BE2C (cell line): ENCODE measurements around the gene EPHA6.
"Not testable (repeated sequence)": the region's sequence is repeated elsewhere in the genome, so short reads cannot be mapped to it uniquely, and the experiment has no call there.

Experiments used
- DNase-seq: peaks from one replicate; pipeline ENCODE4 v3.0.0-alpha.2; 2020
- H3K27me3 ChIP-seq: fragments of 250-450 bp; sonication (Bioruptor Pico); 2 replicates; pipeline ENCODE4 v1.5.1; 2020; ENCODE audit warnings: mild to moderate bottlenecking
- H3K36me3 ChIP-seq: fragments of 250-450 bp; sonication (Bioruptor Pico); 2 replicates; pipeline ENCODE4 v1.5.1; 2020; ENCODE audit warnings: mild to moderate bottlenecking
- H3K4me1 ChIP-seq: fragments of 250-450 bp; sonication (Bioruptor Pico); 2 replicates; pipeline ENCODE4 v1.5.1; 2020
- H3K4me3 ChIP-seq: 2 replicates; pipeline ENCODE4 v1.5.1; 2011; ENCODE audit warnings: low read depth, low read length
- H3K9me3 ChIP-seq: fragments of 250-450 bp; sonication (Bioruptor Pico); 2 replicates; pipeline ENCODE4 v1.5.1; 2020
- CTCF ChIP-seq: IDR thresholded peaks from 2 replicates; pipeline ENCODE4 v1.5.1; 2012; ENCODE audit warnings: mild to moderate bottlenecking, low read depth, low read length

The EPHA6 gene

GRCh38 chr3:97610626-97611025 is 796.2 kb downstream of the EPHA6 start:
- H3K4me3 ChIP-seq, result no peak overlapping the region

GRCh38 chr3:97612632-97613031 is 798.2 kb downstream of the EPHA6 start:
- Histone ChIP-seq H3K36me3 (no peaks in the 10 kb centered on the region), H3K4me3 (no peak overlapping the region), H3K9me3 (no peaks in the 10 kb centered on the region), H3K4me1 (peaks cover 13% of the 10 kb centered on the region), H3K27me3 (no peaks in the 10 kb centered on the region)
- TF ChIP-seq CTCF, result no peak
- no peak for DNase-seq

More at GRCh38 chr3:97610626-97611025, 796.2 kb downstream of the EPHA6 start:
- Histone ChIP-seq H3K4me1 (peaks cover 13% of the 10 kb centered on the region), H3K27me3 (no peaks in the 10 kb centered on the region), H3K36me3 (no peaks in the 10 kb centered on the region), H3K9me3 (no peaks in the 10 kb centered on the region)
- TF ChIP-seq CTCF, result no peak
- DNase-seq, result no peak

GRCh38 chr3:97613139-97613538 is 798.7 kb downstream of the EPHA6 start:
- Histone ChIP-seq H3K27me3 (no peaks in the 10 kb centered on the region), H3K9me3 (no peaks in the 10 kb centered on the region), H3K36me3 (no peaks in the 10 kb centered on the region), H3K4me3 (no peak overlapping the region), H3K4me1 (peaks cover 13% of the 10 kb centered on the region)
- no peak for TF ChIP-seq CTCF
- DNase-seq, result peak; percentile 21

GRCh38 chr3:97620514-97620913 is 806.1 kb downstream of the EPHA6 start:
- not testable (repeated sequence) for DNase-seq, H3K36me3 ChIP-seq, H3K27me3 ChIP-seq

GRCh38 chr3:97636465-97636864 is 822.1 kb downstream of the EPHA6 start:
- Histone ChIP-seq H3K36me3 (no peaks in the 10 kb centered on the region), H3K9me3 (no peaks in the 10 kb centered on the region), H3K4me1 (peaks cover 4% of the 10 kb centered on the region; the same call in 1 of the 2 replicates), H3K27me3 (no peaks in the 10 kb centered on the region), H3K4me3 (no peak overlapping the region)
- TF ChIP-seq CTCF, result no peak
- DNase-seq, result no peak

More at GRCh38 chr3:97620514-97620913, 806.1 kb downstream of the EPHA6 start:
- not testable (repeated sequence) for H3K9me3 ChIP-seq, H3K4me3 ChIP-seq, H3K4me1 ChIP-seq

GRCh38 chr3:97646932-97647331 is 832.5 kb downstream of the EPHA6 start:
- TF ChIP-seq CTCF, result no peak
- Histone ChIP-seq H3K36me3 (no peaks in the 10 kb centered on the region), H3K4me3 (no peak overlapping the region), H3K27me3 (no peaks in the 10 kb centered on the region), H3K9me3 (no peaks in the 10 kb centered on the region; the same call in 1 of the 2 replicates), H3K4me1 (no peaks in the 10 kb centered on the region)
- no peak for DNase-seq
